H1 (cell line): Measurements from ENCODE around the gene DIRAS2. TPM values are rescaled to one million over a fixed set of nuclear protein-coding genes. Genes with fewer than 3 reads are reported as not detected.

Experiments used
- CTCF ChIA-PET: fragments of 300-600 bp; sonication (Branson Sonifier 250); formaldehyde crosslinking; loops from one replicate; lab custom pipeline; 2021; ENCODE audit not compliant: partially characterized antibody; lab: Charles Lee
- POLR2A ChIA-PET: fragments of 300-600 bp; sonication (Branson Sonifier 250); formaldehyde crosslinking; loops from one replicate; lab custom pipeline; 2021; ENCODE audit warnings: inconsistent platforms; ENCODE audit not compliant: partially characterized antibody; lab: Charles Lee
- DNase-seq, 2 experiments: peaks; one replicate each; pipeline versions ENCODE4 v3.0.0 to v3.0.0-alpha.2; 2010 to 2022; ENCODE audit warnings: low spot score in 2 of 2, low read depth in 1 of 2, mixed read lengths in 1 of 2
- FAIRE-seq: peaks from 2 replicates; lab custom pipeline; 2011; peaks lifted over from hg19 to GRCh38; lab: Jason Lieb, UNC
- H2AFZ ChIP-seq: 2 replicates; pipeline ENCODE4 v1.8.1; 2012; ENCODE audit warnings: low read length, inconsistent platforms
- H2AK5ac ChIP-seq: 2 replicates; pipeline ENCODE4 v1.6.1; 2013; ENCODE audit warnings: low read depth, low read length
- H2BK120ac ChIP-seq: replicated peaks from 2 replicates; pipeline ENCODE3; 2013; ENCODE audit warnings: low read depth, low read length, inconsistent platforms
- H2BK12ac ChIP-seq: 2 replicates; pipeline ENCODE4 v1.6.1; 2013; ENCODE audit warnings: low read depth, low read length
- H2BK15ac ChIP-seq: 2 replicates; pipeline ENCODE4 v1.6.1; 2013; ENCODE audit warnings: low read length
- H2BK20ac ChIP-seq: 2 replicates; pipeline ENCODE4 v1.6.1; 2013; ENCODE audit warnings: low read length
- H2BK5ac ChIP-seq: 2 replicates; pipeline ENCODE4 v1.6.1; 2013; ENCODE audit warnings: low read depth, low read length
- H3K14ac ChIP-seq: 2 replicates; pipeline ENCODE4 v1.6.1; 2013; ENCODE audit warnings: inconsistent platforms; ENCODE audit not compliant: insufficient read length
- H3K18ac ChIP-seq: 2 replicates; pipeline ENCODE4 v1.6.1; 2013; ENCODE audit warnings: low read length; ENCODE audit errors: extremely low read depth
- H3K23ac ChIP-seq: 2 replicates; pipeline ENCODE4 v1.6.1; 2013; ENCODE audit warnings: inconsistent platforms; ENCODE audit not compliant: insufficient read length
- H3K23me2 ChIP-seq: 2 replicates; pipeline ENCODE4 v1.6.1; 2013; ENCODE audit warnings: low read depth, low read length
- H3K27ac ChIP-seq: 2 replicates; pipeline ENCODE4 v1.6.1; 2011; ENCODE audit warnings: low read depth, low read length, inconsistent platforms
- H3K27me3 ChIP-seq, 4 experiments: replicated peaks in 1 of 4; 1 replicate in 1 of 4; 2 replicates in 3 of 4; pipeline versions ENCODE4 v1.6.1 to v1.8.1; 2011 to 2013; ENCODE audit warnings: low read length in 3 of 4, mild to moderate bottlenecking in 3 of 4, inconsistent platforms in 2 of 4, mixed read lengths in 2 of 4, moderate library complexity in 1 of 4; ENCODE audit not compliant: control insufficient read depth in 3 of 4, insufficient read depth in 3 of 4; ENCODE audit errors: extremely low read depth in 1 of 4
- H3K36me3 ChIP-seq, 4 experiments: 2 replicates each; pipeline versions ENCODE4 v1.6.1 to v1.8.1; 2011 to 2013; ENCODE audit warnings: mild to moderate bottlenecking in 4 of 4, low read length in 3 of 4, moderate library complexity in 2 of 4, control low read depth in 1 of 4, inconsistent platforms in 1 of 4; ENCODE audit not compliant: insufficient read depth in 4 of 4, control insufficient read depth in 2 of 4
- H3K4ac ChIP-seq: replicated peaks from 2 replicates; pipeline ENCODE3; 2013; ENCODE audit warnings: low read length, low read depth, mixed read lengths, inconsistent platforms; ENCODE audit not compliant: insufficient read length
- H3K4me1 ChIP-seq, 4 experiments: replicated peaks in 1 of 4; 1 replicate in 1 of 4; 2 replicates in 3 of 4; pipeline versions ENCODE4 v1.6.1 to v1.8.1; 2011 to 2013; ENCODE audit warnings: low read length in 3 of 4, inconsistent platforms in 2 of 4, mixed read lengths in 1 of 4; ENCODE audit not compliant: insufficient read depth in 4 of 4, control insufficient read depth in 3 of 4
- H3K4me2 ChIP-seq, 2 experiments: 2 replicates each; pipeline versions ENCODE4 v1.6.1 to v1.8.1; 2011 to 2013; ENCODE audit warnings: low read depth in 2 of 2, low read length in 2 of 2, control low read depth in 1 of 2, inconsistent platforms in 1 of 2, mild to moderate bottlenecking in 1 of 2; ENCODE audit not compliant: insufficient read depth in 1 of 2
- H3K4me3 ChIP-seq, 4 experiments: fragments of 200-600, 300-600 bp in 1 of 4; sonication (generic), shearing (Covaris generic), sonication (Bioruptor Twin) in 1 of 4; 2 replicates each; pipeline versions ENCODE4 v1.5.1 to v1.8.1; 2011 to 2016; ENCODE audit warnings: low read length in 4 of 4, low read depth in 3 of 4, control low read depth in 2 of 4, inconsistent platforms in 2 of 4, mild to moderate bottlenecking in 2 of 4, mixed read lengths in 1 of 4, moderate library complexity in 1 of 4; ENCODE audit not compliant: insufficient read depth in 2 of 4; ENCODE audit errors: extremely low read depth in 1 of 4
- H3K56ac ChIP-seq: replicated peaks from 2 replicates; pipeline ENCODE3; 2013; ENCODE audit warnings: low read depth, mild to moderate bottlenecking, mixed read lengths, low read length, inconsistent platforms; ENCODE audit not compliant: insufficient read length
- H3K79me1 ChIP-seq: 2 replicates; pipeline ENCODE4 v1.6.1; 2013; ENCODE audit warnings: low read depth, low read length, control low read depth
- H3K79me2 ChIP-seq, 2 experiments: 2 replicates each; pipeline versions ENCODE4 v1.6.1 to v1.8.1; 2012 to 2013; ENCODE audit warnings: low read length in 2 of 2, mild to moderate bottlenecking in 2 of 2, inconsistent platforms in 1 of 2; ENCODE audit not compliant: insufficient read depth in 2 of 2, control insufficient read depth in 1 of 2
- H3K9ac ChIP-seq, 4 experiments: replicated peaks in 1 of 4; 1 replicate in 1 of 4; 2 replicates in 3 of 4; pipeline versions ENCODE4 v1.6.1 to v1.8.1; 2011 to 2013; ENCODE audit warnings: low read depth in 3 of 4, low read length in 3 of 4, control low read depth in 2 of 4, mild to moderate bottlenecking in 2 of 4, moderate library complexity in 2 of 4, inconsistent platforms in 1 of 4; ENCODE audit errors: extremely low read depth in 1 of 4
- H3K9me3 ChIP-seq, 2 experiments: 2 replicates each; pipeline versions ENCODE4 v1.6.1 to v1.8.1; 2012 to 2013; ENCODE audit warnings: mild to moderate bottlenecking in 2 of 2, moderate library complexity in 2 of 2, control low read depth in 1 of 2, inconsistent platforms in 1 of 2, low read depth in 1 of 2, low read length in 1 of 2, mixed read lengths in 1 of 2; ENCODE audit not compliant: insufficient read depth in 2 of 2
- H4K20me1 ChIP-seq, 2 experiments: replicated peaks in 1 of 2; 2 replicates each; pipeline versions ENCODE3 to v1.8.1; 2011 to 2013; ENCODE audit warnings: inconsistent platforms in 2 of 2, low read length in 2 of 2, mild to moderate bottlenecking in 1 of 2; ENCODE audit not compliant: insufficient read depth in 2 of 2, control insufficient read depth in 1 of 2
- H4K5ac ChIP-seq: 2 replicates; pipeline ENCODE4 v1.6.1; 2013; ENCODE audit warnings: low read length, low read depth, mixed read lengths, inconsistent platforms; ENCODE audit not compliant: insufficient read length
- H4K8ac ChIP-seq: 2 replicates; pipeline ENCODE4 v1.8.0; 2013; ENCODE audit warnings: mild to moderate bottlenecking, moderate library complexity, low read length, inconsistent platforms; ENCODE audit not compliant: insufficient read depth; ENCODE audit errors: extremely low read depth
- H4K91ac ChIP-seq: replicated peaks from 2 replicates; pipeline ENCODE3; 2013; ENCODE audit warnings: low read length, mixed read lengths, inconsistent platforms; ENCODE audit not compliant: insufficient read length
- BCL11A ChIP-seq, 2 experiments: IDR thresholded peaks; one replicate each; pipeline ENCODE4 v1.6.1; 2011; ENCODE audit warnings: low read depth in 2 of 2, low read length in 2 of 2, mild to moderate bottlenecking in 2 of 2
- BRCA1 ChIP-seq: IDR thresholded peaks from 2 replicates; pipeline ENCODE4 v1.6.1; 2012; ENCODE audit warnings: low read depth, low read length, improper control_type of control experiment
- GABPA ChIP-seq: IDR thresholded peaks from 2 replicates; pipeline ENCODE4 v1.6.1; 2011; ENCODE audit warnings: mild to moderate bottlenecking, low read length, moderate library complexity, borderline replicate concordance; ENCODE audit not compliant: insufficient read depth
- HDAC6 ChIP-seq: IDR thresholded peaks from one replicate; pipeline ENCODE4 v1.7.1; 2012; ENCODE audit warnings: low read depth, mild to moderate bottlenecking, inconsistent platforms, low read length, moderate library complexity
- RNF2 ChIP-seq: fragments of 200-900, 300-1000 bp; sonication (generic); IDR thresholded peaks from 2 replicates; pipeline ENCODE4 v1.7.1; 2016; ENCODE audit warnings: borderline replicate concordance, low read depth, mild to moderate bottlenecking, antibody characterized with exemption, low read length; ENCODE audit not compliant: poor library complexity, severe bottlenecking; ENCODE audit errors: missing control alignments
- SAP30 ChIP-seq: fragments of 300-600 bp; sonication (generic); IDR thresholded peaks from 2 replicates; pipeline ENCODE4 v1.7.1; 2012; ENCODE audit warnings: low read length, moderate library complexity, mild to moderate bottlenecking, inconsistent platforms; ENCODE audit not compliant: insufficient read depth, insufficient replicate concordance
- SIX5 ChIP-seq: IDR thresholded peaks from 2 replicates; pipeline ENCODE4 v1.6.1; 2011; ENCODE audit warnings: mild to moderate bottlenecking, low read depth, low read length
- TEAD4 ChIP-seq: IDR thresholded peaks from 2 replicates; pipeline ENCODE4 v1.6.1; 2012; ENCODE audit warnings: low read depth, low read length, inconsistent platforms, mixed read lengths
- ZNF274 ChIP-seq: IDR thresholded peaks from 2 replicates; pipeline ENCODE4 v1.7.0; 2012; ENCODE audit warnings: low read length, borderline replicate concordance; ENCODE audit errors: extremely low read depth
- WGBS, 2 experiments: shearing (Covaris generic) in 1 of 2; methylation state at CpG; one replicate each; pipeline versions ENCODE4 v1.1.6 to v1.1.7; 2013 to 2015; ENCODE audit warnings: low lambda C conversion rate in 2 of 2, mixed read lengths in 2 of 2, inconsistent platforms in 1 of 2, low coverage in 1 of 2, missing lambda C conversion rate in 1 of 2; ENCODE audit not compliant: insufficient replicate concordance in 2 of 2, insufficient coverage in 1 of 2, insufficient read length in 1 of 2; ENCODE audit errors: extremely low coverage in 1 of 2, missing lambda C conversion rate in 1 of 2; 5-methylcytosine and 5-hydroxymethylcytosine counted together
- polyA plus RNA-seq, 7 experiments: library from polyadenylated mRNA; depleted of rRNA in 3 of 7; stranded (reverse) in 5 of 7; unstranded in 2 of 7; fragments of >200 nt in 5 of 7; fragments of 200-250 nt in 2 of 7; gene quantifications; 1 replicate in 5 of 7; 2 replicates in 1 of 7; 4 replicates in 1 of 7; pipeline versions ENCODE4 v1.2.1 to v1.2.3, GENCODE V29; 2011 to 2013; ENCODE audit warnings: missing spikeins in 2 of 7, mixed read lengths in 2 of 7
- total RNA-seq: library from RNA; stranded (reverse); fragmentation: NEBNext Ultra II Directional; extraction: Animal tissue kit (Norgen Biotek cat#: 25700); gene quantifications from 2 replicates; pipeline ENCODE4 v1.2.1, GENCODE V29; 2021
- TF ChIP-seq, protein P1 (sequence below), 3 experiments: IDR thresholded peaks; 1 replicate in 2 of 3; 2 replicates in 1 of 3; pipeline versions ENCODE4 v1.5.1 to v1.6.1; 2011; ENCODE audit warnings: low read length in 3 of 3, mild to moderate bottlenecking in 3 of 3, inconsistent platforms in 2 of 3, low read depth in 1 of 3, moderate library complexity in 1 of 3; ENCODE audit not compliant: insufficient read depth in 1 of 3; ENCODE audit errors: control extremely low read depth in 1 of 3

The DIRAS2 gene
- total and polyA plus RNA-seq, 2 of the 8 experiments (the other 6 are each of a cell fraction or from before 2014, with no cell fraction given), result 0.06 to 0.15 TPM

DNA sequence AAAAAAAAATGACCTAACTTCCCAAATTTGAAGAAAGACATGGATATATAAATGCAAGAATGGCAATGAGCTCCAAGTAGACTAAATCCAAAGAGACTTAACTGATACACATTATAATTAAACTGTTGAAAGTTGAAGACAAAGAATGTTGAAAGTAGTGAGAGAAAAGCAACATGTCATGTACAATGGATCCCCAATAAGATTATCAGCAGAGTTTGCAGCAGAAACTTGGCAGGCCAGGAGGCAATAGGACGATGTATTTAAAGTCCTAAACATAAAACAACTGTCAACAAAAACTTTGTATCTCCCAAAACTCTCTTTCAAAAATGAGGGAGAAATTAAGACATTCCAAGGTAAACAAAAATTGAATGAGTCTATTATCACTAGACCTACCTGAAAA is 8.6 kb upstream of the DIRAS2 start:
- Histone ChIP-seq H3K18ac (no peak overlapping the region), H3K79me2 (no peaks in the 10 kb centered on the region), H3K14ac (no peak overlapping the region), H3K4me1 (no peaks in the 10 kb centered on the region), H2BK12ac (no peak overlapping the region), H3K4me3 (no peak overlapping the region), H3K27me3 (no peaks in the 10 kb centered on the region), H2BK120ac (no peak overlapping the region), H4K91ac (no peak overlapping the region), H3K27ac (no peak overlapping the region), H2BK20ac (no peak overlapping the region), H3K56ac (no peak overlapping the region), H2BK5ac (no peak overlapping the region), H3K9ac (no peak overlapping the region), H3K79me1 (no peaks in the 10 kb centered on the region), H2AFZ (no peak overlapping the region), H4K8ac (no peak overlapping the region), H4K5ac (no peak overlapping the region), H3K9me3 (peaks cover 0 to 6% of the 10 kb centered on the region in 2 experiments; a peak in 1 of 4 replicates), H3K23me2 (no peaks in the 10 kb centered on the region; the same call in 1 of the 2 replicates), H2AK5ac (no peak overlapping the region), H3K4ac (no peak overlapping the region), H3K36me3 (no peaks in the 10 kb centered on the region), H4K20me1 (no peaks in the 10 kb centered on the region), H3K4me2 (no peak overlapping the region), H3K23ac (no peak overlapping the region), H2BK15ac (no peak overlapping the region)
- ChIA-PET CTCF (no interaction called here), POLR2A (no interaction called here)
- 53% methylated on average over 1 of the region's 1 CpG; no CpG with 5 or more reads in 1 of the 2 experiments for WGBS, 2 experiments
- no peak for FAIRE-seq
- no peak for DNase-seq
- TF ChIP-seq GABPA (no peak), ZNF274 (no peak), SIX5 (no peak), HDAC6 (no peak), BRCA1 (no peak), RNF2 (no peak), TEAD4 (no peak), BCL11A (IDR thresholded peaks at IDR 0.05; ENCODE audit: low read depth in 2 of 2, low read length in 2 of 2) (no peak), SAP30 (no peak)
- TF ChIP-seq, protein P1, sequence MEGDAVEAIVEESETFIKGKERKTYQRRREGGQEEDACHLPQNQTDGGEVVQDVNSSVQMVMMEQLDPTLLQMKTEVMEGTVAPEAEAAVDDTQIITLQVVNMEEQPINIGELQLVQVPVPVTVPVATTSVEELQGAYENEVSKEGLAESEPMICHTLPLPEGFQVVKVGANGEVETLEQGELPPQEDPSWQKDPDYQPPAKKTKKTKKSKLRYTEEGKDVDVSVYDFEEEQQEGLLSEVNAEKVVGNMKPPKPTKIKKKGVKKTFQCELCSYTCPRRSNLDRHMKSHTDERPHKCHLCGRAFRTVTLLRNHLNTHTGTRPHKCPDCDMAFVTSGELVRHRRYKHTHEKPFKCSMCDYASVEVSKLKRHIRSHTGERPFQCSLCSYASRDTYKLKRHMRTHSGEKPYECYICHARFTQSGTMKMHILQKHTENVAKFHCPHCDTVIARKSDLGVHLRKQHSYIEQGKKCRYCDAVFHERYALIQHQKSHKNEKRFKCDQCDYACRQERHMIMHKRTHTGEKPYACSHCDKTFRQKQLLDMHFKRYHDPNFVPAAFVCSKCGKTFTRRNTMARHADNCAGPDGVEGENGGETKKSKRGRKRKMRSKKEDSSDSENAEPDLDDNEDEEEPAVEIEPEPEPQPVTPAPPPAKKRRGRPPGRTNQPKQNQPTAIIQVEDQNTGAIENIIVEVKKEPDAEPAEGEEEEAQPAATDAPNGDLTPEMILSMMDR (IDR thresholded peaks at IDR 0.05; ENCODE audit: control extremely low read depth in 1 of 3, insufficient read depth in 1 of 3, low read depth in 1 of 3, low read length in 3 of 3), result no peak
